Tibial artery (tissue), 4 donors: ENCODE measurements around the gene SV2B.

Experiments used
- DNase-seq, 2 donors: peaks; one replicate each; pipeline ENCODE4 v3.0.0-alpha.2; 2019
- H3K27ac ChIP-seq, 2 donors: fragments of 200-600 bp; sonication (generic) in 1 of 2; 1 replicate in 1 of 2; 2 replicates in 1 of 2; pipeline ENCODE4 v1.5.1; 2018 to 2019; ENCODE audit warnings: mild to moderate bottlenecking in 1 of 2
- H3K27me3 ChIP-seq, 2 donors: fragments of 200-600 bp; sonication (generic) in 1 of 2; one replicate each; pipeline versions ENCODE4 v1.5.1 to v1.6.0; 2016 to 2019
- H3K36me3 ChIP-seq, 3 donors: fragments of 200-600 bp; sonication (generic) in 2 of 3; one replicate each; pipeline ENCODE4 v1.5.1; 2016 to 2019; ENCODE audit warnings: mild to moderate bottlenecking in 2 of 3
- H3K4me1 ChIP-seq, 4 donors: fragments of 200-600 bp; sonication (generic) in 2 of 4; 1 replicate in 3 of 4; 2 replicates in 1 of 4; pipeline ENCODE4 v1.5.1; 2016 to 2019
- H3K4me3 ChIP-seq, 2 donors: fragments of 200-600 bp; sonication (generic) in 1 of 2; 1 replicate in 1 of 2; 2 replicates in 1 of 2; pipeline ENCODE4 v1.5.1; 2018 to 2019; ENCODE audit warnings: mild to moderate bottlenecking in 2 of 2
- H3K9me3 ChIP-seq, 3 donors: fragments of 200-600 bp; sonication (generic) in 1 of 3; one replicate each; pipeline ENCODE4 v1.5.1; 2016 to 2019
- intact Hi-C: fragments of 100-400 bp; cut with DNase I; formaldehyde crosslinking; loops from one replicate; pipeline ENCODE4 v1.15.0; 2023; ENCODE audit warnings: low total_unique reads
- TF ChIP-seq, protein P1 (sequence below), 2 experiments: fragments of 200-600 bp in 1 of 2; fragments of 450-650 bp in 1 of 2; IDR thresholded peaks; one replicate each; pipeline ENCODE4 v1.5.1; 2017 to 2019; ENCODE audit warnings: antibody characterized with exemption in 2 of 2, mild to moderate bottlenecking in 1 of 2, moderate library complexity in 1 of 2

SV2B gene

DNA sequence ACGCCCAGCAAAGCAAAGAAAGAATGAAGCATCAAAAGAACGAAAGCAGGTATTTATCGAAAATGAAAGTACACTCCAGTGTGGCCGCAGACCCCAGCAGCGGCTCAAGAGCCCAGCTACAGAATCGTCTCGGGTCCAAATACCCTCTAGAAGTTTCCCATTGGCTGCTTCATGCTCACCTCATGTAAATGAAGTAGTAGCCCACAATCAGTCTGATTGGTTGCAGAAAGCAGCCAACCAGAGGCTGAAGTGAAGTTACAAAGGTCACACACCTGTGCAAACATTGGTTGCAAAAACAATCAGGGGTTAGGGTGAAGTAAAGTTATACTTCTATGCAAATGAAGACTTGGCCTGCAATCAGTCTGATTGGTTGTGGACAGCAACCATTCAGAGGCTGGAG is 32.0 kb downstream of the SV2B start:
- H3K4me3 ChIP-seq, result no peak overlapping the region
- intact Hi-C loops, result no loop called here
- H3K27ac ChIP-seq, result no peak overlapping the region
- TF ChIP-seq, protein P1, sequence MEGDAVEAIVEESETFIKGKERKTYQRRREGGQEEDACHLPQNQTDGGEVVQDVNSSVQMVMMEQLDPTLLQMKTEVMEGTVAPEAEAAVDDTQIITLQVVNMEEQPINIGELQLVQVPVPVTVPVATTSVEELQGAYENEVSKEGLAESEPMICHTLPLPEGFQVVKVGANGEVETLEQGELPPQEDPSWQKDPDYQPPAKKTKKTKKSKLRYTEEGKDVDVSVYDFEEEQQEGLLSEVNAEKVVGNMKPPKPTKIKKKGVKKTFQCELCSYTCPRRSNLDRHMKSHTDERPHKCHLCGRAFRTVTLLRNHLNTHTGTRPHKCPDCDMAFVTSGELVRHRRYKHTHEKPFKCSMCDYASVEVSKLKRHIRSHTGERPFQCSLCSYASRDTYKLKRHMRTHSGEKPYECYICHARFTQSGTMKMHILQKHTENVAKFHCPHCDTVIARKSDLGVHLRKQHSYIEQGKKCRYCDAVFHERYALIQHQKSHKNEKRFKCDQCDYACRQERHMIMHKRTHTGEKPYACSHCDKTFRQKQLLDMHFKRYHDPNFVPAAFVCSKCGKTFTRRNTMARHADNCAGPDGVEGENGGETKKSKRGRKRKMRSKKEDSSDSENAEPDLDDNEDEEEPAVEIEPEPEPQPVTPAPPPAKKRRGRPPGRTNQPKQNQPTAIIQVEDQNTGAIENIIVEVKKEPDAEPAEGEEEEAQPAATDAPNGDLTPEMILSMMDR (IDR thresholded peaks at IDR 0.05), result no peak
- H3K4me1 ChIP-seq, result no peaks in the 10 kb centered on the region
- no peaks in the 10 kb centered on the region for H3K9me3 ChIP-seq
- no peak for DNase-seq
- H3K27me3 ChIP-seq, result peaks cover 0 to 19% of the 10 kb centered on the region in 2 donors
- H3K36me3 ChIP-seq, result no peaks in the 10 kb centered on the region

DNA sequence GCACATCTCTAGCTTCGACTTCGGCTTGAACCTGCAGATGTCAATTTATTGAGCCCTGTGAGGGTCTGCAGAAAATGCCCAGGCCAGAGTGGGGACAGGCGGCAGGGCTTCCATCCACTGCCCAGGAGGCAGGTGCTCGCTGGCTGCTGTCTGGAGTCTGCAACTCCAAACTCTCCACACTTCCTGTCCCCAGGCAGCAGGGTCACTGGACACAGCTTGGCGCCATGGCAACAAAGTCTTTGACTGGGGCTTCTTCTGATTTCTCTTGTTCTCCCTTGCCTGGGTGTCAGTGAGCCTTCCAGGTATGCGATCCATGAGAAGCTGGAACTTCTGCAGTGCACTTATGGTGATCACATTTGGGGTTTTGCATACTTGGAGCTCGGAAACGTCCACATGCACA is 33.5 kb downstream of the SV2B start:
- H3K27me3 ChIP-seq, result peaks cover 0 to 15% of the 10 kb centered on the region in 2 donors
- DNase-seq, result no peak
- no peaks in the 10 kb centered on the region for H3K36me3 ChIP-seq
- H3K4me1 ChIP-seq, result no peaks in the 10 kb centered on the region
- TF ChIP-seq, protein P1 (IDR thresholded peaks at IDR 0.05), result no peak
- intact Hi-C loops, result no loop called here
- no peak overlapping the region for H3K4me3 ChIP-seq
- H3K27ac ChIP-seq, result no peak overlapping the region
- no peaks in the 10 kb centered on the region for H3K9me3 ChIP-seq

- intact Hi-C loops, result no loop called here
- DNase-seq, result no peak
- Histone ChIP-seq H3K9me3 (no peaks in the 10 kb centered on the region), H3K4me3 (no peak overlapping the region), H3K27ac (no peak overlapping the region), H3K36me3 (no peaks in the 10 kb centered on the region), H3K27me3 (peaks cover 0 to 11% of the 10 kb centered on the region in 2 donors), H3K4me1 (no peaks in the 10 kb centered on the region)
- TF ChIP-seq, protein P1 (IDR thresholded peaks at IDR 0.05), result no peak
These were observed 35.4 kb downstream of the SV2B start for GRCh38 chr15:91135201-91136130.

DNA sequence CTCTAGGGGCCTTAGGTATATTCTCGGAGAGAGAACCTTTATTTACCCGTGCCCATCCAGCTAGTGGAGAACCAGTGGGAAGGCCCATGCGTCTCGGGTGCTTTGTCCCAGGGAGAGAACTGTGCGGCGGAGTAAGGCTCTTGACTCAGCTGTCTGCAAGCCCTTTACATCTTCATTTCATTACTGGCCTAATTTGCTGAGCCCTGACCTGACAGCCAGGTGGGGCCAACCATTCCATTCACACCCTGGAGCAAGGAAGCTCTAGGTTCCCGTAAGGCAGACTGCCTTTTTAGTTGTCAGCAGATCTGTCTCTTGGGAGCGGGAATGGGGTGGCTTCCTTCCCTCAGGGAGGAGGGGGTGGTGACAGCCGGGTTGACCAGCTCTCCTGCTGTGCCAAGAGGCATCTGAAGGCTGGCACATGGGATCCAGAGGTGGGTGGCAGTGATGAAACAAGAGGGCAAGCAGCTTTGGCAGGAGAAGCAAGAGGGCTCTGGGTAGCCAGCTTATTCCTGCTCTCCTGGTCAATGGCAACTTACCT is 36.4 kb downstream of the SV2B start:
- Histone ChIP-seq H3K4me1 (no peaks in the 10 kb centered on the region), H3K4me3 (no peak overlapping the region), H3K27ac (no peak overlapping the region), H3K27me3 (peaks cover 0 to 11% of the 10 kb centered on the region in 2 donors), H3K36me3 (no peaks in the 10 kb centered on the region), H3K9me3 (no peaks in the 10 kb centered on the region)
- DNase-seq, result no peak
- TF ChIP-seq, protein P1 (IDR thresholded peaks at IDR 0.05), result no peak
- intact Hi-C loops, result no loop called here

- H3K4me3 ChIP-seq, result no peak overlapping the region
- TF ChIP-seq, protein P1 (IDR thresholded peaks at IDR 0.05), result no peak
- H3K27ac ChIP-seq, result no peak overlapping the region
- H3K27me3 ChIP-seq, result peaks cover 0 to 8% of the 10 kb centered on the region in 2 donors
- intact Hi-C loops, result no loop called here
- no peak for DNase-seq
- no peaks in the 10 kb centered on the region for H3K36me3 ChIP-seq
- no peaks in the 10 kb centered on the region for H3K9me3 ChIP-seq
- no peaks in the 10 kb centered on the region for H3K4me1 ChIP-seq
These were observed 40.5 kb downstream of the SV2B start for GRCh38 chr15:91140601-91141000.
